ENCODE data around the gene KIF5B.
"Not testable (repeated sequence)": the region's sequence is repeated elsewhere in the genome, so short reads cannot be mapped to it uniquely, and the experiment has no call there.

The KIF5B gene

DNA sequence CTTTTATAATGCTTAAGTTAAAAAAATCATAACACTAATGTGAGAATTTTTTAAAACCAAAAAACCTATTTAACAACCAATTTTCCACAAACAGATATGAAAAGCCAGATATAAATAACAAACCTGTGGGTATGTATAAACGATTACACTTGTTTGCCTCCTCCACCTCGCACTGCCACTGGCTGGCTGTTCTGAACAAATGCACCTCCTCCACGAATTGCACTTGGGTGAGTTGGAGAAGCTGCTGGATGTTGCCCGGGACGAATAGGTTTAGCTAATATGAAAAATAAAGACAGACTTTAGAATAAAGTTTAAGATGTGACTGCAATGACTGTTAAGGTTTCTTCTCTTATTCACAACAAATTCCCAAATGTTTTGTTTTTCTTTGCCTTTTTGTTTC, 40.8 kb downstream of the KIF5B start:
- DNase-seq, result peak in 1 of 51 donors; percentile 25

DNA sequence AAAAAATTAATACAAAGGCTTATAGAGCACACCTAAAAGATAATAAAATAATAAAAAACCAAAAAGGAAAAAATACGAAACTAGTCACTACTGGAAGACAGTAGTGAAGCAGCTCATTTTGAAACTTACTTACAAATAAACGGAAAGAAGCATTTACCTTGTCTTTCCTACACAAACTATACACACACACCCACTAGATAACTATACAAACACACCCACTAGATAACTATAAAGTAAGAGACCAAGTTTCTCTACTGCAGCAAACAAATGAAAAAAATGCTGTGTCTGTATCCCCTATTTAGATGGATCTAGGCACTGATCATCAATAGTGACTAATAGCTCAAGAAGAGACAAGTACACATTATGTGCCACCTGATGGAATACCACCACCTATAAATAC, 49.2 kb downstream of the KIF5B start:
- DNase-seq, result no peak

DNA sequence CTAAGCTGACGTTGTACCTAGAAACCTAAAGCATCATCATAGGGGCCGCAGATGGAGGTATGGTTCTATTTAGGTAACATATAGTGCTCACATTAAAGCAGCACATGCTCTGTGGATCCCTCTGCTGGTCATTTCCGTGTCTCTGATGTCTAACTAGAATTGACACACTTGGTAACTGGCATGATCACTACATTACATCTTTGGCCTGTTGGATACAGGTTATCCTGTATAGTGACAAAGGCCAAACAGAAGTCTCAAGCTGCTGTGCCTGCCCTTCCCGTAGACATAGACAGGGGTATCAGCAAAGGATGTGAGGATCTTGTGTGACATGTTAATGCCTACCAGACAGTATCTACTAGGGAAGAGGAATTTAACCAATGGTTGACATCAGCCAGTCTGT, 51.2 kb downstream of the KIF5B start:
- peak in 12 of 51 donors; percentile 1 to 28 (median 10) for DNase-seq

DNA sequence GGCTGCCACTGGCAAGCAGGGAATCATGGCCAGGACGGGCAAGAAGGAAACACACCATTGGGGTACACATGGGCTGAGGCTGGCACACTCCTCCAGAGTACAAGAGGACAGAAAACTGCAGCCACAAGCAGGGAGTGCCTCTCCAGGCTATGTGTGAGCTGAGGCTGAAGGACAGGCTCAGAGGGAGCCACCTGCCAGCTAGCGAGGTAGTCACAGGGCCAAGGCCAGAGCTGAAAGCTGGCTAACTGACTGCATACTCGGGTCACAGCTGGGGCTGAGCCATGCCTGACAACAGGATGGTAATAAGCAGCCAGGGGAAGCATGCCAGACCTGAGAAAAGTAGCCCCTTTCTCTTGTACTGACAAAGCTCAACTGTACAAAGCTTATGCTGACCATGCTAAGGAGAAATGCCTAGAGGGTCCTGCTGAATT, 52.0 kb downstream of the KIF5B start:
- DNase-seq, result peak in 33 of 51 donors; percentile 4 to 65 (median 22)

DNA sequence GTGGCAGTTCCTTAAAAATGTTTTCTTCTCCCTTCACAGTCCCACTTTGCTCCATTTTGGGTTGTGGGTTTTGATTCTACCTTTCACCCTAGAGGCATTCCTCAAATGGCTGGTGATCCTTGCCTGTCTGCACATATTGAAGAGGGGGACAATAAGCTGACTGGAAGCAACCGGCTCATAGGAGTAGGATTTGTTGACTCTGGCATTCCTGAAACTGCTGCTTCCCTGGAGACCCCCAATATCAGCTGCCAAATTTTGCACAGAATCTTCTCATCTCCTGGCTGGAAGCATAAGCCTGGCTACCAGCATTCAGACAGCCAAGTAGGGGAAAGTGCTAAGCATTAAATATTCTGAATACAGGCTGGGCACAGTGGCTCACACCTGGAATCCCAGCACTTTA, 53.7 kb downstream of the KIF5B start:
- DNase-seq, result no peak

DNA sequence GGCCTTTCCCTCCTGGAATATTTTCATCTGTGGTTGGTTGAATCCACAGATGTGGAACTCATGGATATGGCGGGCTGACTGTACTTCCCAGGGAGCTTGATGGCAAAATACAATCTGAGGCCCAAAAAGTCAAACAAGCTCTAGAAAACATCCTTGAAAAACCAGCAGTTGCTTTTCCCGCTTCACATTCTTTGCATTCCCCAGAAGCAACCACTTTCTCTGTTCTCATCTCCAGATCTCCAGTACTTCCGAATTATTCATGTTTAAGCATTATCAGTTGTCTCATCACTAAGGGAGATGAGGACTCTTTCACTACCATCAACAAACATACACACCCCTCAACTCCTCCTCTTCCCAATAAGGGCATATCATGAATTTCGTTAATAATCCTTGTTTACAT, 55.3 kb downstream of the KIF5B start:
- no peak for DNase-seq

DNA sequence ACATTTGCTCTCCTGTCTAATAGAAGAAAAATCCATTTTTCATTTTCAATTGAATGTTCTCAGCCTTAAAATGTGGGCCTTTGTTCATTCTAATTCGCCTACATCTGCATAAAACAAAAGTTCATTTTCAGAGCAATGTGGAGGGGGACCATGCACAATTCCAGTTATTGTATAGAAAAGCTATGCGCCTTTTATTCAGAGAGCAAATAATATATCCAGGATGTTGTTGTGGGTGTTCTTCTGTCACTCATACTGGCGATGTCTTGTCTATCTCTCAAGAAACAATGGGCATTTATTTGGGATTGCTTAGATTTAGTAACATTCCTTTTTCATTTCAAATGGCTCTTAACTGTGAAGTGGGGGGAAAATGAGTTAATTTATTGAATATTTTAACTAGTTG, 56.4 kb downstream of the KIF5B start:
- no peak for DNase-seq

DNA sequence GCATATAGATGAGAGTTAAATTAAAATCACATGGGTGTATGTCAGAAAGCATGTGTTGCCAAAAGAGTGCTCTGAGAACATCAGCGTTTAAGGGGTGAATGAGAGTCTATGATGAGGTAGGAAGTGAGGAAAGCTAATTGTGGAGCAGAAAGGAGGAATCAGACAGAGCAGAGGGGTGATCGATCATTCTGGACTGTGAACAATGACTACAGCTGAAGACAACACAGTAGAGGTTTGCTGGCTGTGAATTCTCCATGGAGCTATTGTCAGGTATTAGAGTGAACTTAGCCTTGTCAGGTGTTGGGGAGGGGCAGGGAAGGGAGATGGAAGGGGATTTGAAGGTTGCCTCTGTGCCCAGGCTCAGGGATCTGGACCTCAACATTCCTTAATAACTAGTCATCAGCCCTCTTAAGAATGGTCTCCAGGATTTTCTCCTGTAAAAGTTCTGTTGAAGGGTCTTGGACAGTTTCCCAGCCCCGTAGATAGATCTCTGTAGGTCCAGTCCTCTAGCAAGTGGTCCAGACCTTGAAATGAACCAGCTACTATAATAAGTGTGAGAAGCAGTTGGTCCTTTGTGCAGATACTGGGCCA, 57.1 kb downstream of the KIF5B start:
- no peak for DNase-seq

DNA sequence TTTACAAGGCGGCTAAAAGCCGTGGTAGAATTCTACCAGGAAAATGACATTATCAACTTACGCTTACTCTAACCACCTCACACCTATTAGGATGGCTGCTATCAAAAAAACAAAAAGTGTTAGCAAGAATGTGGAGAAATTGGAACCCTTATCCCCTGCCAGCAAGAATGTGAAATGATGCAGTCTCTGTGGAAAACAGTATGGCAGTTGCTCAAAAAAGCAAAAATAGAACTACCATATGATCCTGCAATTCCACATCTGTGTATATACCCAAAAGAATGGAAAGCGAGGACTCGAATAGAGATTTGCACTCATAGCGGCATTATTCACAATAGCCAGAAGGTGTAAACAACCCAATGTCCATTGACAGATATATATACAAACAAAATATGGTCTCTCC, 61.3 kb downstream of the KIF5B start:
- DNase-seq, result no peak

DNA sequence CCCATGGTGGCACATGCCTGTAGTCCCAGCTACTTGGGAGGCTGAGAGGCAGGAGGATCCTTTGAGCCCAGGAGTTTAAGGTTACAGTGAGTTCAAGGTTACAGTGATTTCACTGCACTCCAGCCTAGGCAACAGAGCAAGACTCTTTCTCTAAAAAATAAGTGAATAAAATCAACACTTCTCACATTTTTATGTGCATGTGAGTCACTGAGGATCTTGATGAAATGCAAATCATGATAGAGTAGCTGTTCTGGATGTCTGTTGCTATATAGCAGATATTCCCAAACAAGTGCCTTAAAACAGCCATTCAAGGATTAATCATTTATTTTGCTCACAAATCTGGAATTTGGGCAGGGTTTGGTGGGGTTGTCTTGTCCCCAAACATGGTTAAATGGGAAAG, 65.3 kb downstream of the KIF5B start:
- no peak for DNase-seq

DNA sequence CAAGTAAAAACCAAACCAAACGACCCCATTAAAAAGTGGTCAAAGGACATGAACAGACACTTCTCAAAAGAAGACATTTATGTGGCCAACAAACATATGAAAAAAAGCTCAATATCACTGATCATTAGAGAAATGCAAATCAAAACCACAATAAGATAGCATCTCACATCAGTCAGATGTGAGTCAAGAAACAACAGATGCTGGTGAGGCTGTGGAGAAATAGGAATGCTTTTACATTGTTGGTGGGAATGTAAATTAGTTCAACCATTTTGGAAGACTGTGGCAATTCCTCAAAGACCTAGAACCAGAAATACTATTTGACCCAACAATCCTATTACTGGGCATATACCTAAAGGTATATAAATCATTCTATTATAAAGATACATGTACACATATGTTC, 68.4 kb downstream of the KIF5B start:
- DNase-seq, result not testable (repeated sequence)

DNA sequence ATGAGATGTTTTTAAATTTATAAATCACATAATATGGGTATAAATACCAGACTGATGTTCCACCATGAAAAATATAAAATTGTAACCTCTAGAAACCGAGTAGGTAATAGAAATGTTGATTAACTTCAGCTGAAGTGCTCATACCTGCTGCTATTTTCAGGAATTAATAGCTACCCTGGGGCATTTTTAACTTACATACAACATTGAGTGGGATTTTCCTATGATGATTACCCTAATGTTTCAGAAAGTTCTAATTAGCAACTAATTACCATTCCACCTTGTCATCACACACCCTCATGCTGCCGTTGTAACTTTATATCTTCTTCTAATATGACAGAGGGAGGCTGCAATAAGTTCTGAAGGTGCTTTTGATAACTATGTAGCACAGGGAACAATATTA, 74.1 kb downstream of the KIF5B start:
- DNase-seq, result peak in 1 of 51 donors; percentile 16

DNA sequence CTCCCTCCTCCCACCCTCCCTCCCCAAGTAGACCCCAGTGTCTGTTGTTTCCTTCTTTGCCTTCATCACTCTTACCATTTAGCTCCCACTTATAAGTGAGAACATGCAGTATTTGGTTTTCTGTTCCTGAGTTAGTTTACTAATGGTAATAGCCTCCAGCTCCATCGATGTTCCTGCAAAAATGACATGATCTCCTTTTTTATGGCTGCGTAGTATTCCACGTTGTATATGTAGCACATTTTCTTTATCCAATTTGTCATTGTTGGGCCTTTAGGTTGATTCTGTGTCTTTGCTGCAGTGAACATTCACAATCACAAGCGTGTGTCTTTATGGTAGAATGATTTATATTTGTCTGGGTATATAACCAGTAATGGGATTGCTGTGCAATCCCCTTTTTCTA, 75.8 kb downstream of the KIF5B start:
- DNase-seq, result no peak

DNA sequence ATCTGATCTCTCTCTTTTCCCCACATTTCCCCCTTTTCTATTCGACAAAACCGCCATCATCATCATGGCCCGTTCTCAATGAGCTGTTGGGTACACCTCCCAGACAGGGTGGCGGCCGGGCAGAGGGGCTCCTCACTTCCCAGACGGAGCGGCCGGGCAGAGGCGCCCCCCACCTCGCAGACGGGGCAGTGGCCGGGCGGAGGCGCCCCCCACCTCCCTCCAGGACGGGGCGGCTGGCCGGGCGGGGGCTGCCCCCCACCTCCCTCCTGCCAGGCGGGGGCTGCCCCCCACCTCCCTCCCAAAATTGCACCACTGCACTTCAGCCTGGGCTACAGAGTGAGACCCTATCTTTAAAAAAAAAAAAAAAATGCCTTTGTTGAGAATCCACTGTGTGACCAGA, 77.2 kb downstream of the KIF5B start:
- not testable (repeated sequence) for DNase-seq

DNA sequence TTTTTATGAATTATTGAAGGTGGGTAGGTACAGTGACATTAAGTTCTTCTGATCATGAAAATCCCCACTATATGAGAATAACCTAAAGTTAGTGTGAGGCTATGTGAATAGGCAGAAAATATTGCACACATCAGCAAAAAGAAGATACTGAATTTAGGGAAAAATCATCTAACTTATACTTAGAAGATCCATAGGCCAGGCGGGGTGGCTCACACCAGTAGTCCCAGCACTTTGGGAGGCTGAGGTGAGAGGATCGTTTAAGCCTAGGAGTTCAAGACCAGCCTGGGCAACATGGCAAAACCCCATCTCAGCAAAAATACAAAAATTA, 78.1 kb downstream of the KIF5B start:
- DNase-seq, result no peak

DNA sequence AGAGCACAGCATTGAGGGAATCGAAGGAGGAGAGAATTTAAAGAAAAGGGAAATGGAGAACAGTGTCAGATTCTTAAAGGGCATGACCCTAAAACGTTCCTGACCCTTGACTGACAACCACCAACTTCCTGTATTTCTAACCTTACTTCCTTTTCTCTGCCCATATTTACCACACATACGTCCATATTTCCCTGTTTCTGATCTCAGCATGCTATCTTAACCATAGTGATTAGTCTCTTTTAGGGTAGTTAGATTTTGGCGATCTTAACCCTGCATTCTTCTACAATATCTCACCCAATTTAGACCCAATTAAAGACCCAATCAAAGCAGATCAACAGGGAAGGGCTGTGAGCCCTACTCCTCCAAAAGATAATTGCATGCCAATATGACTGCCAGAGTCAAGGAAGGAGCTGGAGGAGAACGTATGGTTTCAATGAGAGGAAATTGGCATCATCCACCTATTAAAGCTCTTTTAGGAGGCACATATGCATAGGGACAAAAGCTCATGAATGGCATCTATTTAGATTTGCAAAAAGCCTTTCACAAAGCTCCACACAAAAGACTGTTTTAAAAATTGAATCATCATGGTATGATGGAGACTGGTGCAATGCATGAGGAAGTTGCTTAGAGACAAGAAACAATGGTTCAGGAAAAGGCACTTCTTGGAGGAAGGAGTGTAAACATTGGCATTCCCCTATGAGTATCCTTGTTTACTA, 78.6 kb downstream of the KIF5B start:
- DNase-seq, result peak in 1 of 51 donors; percentile 46

DNA sequence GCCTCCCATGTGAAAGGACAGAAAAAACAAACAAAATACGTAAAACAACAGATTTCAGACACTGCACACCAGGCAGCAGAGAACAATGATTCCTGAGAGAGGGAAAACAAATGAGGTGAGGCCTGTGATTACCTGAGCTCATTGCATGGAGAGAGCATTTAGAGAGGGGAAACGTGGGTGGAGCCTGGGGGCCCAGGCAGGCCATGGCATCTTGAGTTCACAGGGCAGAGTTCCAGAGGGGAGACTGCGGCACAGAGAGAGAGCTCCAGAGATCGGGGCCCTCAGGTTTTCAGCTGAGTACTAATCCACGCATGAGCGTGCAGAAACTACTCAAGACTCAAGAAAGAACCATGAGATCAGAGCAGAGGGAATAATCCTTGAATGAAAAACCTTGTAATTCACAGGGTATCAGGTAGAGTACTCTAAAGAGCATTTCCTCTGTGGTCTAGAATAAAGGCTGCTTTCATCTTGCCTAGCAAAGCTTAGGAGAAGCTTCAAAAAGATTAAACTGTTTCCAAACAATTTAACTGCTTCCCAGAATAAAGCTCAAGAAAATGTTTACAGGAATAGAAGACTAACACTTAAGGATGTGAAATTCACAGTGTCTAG, 81.0 kb downstream of the KIF5B start:
- DNase-seq, result no peak

DNA sequence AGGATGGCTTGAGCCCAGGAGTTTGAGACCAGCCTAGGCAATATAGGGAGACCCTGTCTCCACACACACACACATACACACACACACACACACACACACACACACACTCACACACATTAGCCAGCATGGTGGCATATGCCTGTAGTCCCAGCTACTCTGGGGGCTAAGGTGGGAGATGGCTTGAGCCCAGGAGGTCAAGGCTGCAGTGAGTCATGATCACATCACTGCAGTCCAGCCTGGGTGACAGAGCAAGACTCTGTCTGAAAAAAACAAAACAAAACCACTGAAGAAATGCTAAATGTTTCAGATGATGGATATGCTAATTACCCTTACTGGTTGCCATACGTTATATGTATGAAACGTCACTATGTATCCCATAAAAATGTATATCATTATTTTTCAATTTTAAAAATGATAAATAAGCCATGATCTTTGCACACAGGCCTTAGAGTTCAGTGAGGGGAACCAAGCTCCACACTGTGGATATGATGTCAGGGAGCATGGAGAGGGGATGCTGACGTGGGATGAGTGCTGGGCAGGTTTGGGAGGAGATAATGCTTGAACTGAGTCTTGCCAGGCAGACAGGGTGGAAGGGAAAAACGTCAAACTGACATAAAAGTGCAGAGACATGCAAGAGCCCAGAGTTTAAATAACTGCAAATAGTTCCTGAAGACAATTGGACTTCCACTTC, 81.6 kb downstream of the KIF5B start:
- DNase-seq, result no peak

DNA sequence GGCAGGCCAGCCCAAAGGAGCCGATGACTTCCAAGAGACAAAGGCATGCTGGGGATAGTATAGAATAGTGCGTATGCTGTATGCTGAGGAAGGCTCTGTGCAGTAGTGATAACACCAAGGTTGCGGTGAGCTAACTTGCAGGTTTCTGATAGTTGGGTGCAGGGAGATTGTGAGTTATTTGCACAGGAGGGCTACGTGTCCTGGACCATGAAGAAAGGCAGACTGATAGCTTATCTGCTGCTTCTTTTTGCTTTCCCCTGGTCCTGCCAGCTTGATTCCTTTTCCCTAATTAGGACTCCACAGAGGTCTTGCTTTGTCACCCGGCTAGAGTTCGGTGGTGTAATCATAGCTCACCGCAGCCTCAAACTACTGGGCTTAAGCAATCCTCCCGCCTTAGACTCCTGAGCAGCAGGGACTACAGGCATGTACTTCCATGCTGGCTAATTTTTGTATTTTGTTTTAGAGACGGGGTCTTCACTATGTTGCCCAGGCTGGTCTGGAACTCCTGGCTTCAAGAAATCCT, 83.6 kb downstream of the KIF5B start:
- no peak for DNase-seq

DNA sequence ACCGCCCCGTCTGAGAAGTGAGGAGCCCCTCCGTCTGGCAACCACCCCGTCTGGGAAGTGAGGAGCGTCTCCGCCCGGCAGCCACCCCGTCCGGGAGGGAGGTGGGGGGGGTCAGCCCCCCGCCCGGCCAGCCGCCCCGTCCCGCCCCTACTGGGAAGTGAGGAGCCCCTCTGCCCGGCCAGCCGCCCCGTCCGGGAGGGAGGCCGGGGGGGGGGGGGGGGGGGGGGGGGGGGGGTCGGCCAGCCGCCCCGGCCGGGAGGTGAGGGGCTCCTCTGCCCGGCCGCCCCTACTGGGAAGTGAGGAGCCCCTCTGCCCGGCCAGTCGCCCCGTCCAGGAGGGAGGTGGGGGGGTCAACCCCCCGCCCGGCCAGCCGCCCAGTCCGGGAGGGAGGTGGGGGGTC, 86.4 kb downstream of the KIF5B start:
- DNase-seq, result not testable (repeated sequence)

DNA sequence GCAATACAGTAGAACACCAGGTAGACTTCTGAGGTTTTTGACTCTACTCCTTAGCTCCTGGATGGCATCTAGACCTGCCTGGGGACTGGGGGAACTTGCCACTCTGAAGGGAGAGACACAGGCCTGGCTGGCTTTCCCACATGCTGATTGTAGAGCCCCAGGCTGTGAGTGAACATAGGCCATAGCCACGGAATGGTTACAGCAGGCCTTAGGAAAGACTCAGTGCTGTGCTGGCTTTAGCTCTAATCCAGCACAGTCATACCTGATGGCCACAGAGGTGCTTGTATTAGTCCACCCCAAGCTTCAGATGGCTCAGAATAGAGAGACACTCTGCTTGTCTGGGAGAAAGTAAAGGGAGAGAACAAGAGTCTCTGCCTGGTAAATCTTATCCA, 92.6 kb downstream of the KIF5B start:
- DNase-seq, result no peak

DNA sequence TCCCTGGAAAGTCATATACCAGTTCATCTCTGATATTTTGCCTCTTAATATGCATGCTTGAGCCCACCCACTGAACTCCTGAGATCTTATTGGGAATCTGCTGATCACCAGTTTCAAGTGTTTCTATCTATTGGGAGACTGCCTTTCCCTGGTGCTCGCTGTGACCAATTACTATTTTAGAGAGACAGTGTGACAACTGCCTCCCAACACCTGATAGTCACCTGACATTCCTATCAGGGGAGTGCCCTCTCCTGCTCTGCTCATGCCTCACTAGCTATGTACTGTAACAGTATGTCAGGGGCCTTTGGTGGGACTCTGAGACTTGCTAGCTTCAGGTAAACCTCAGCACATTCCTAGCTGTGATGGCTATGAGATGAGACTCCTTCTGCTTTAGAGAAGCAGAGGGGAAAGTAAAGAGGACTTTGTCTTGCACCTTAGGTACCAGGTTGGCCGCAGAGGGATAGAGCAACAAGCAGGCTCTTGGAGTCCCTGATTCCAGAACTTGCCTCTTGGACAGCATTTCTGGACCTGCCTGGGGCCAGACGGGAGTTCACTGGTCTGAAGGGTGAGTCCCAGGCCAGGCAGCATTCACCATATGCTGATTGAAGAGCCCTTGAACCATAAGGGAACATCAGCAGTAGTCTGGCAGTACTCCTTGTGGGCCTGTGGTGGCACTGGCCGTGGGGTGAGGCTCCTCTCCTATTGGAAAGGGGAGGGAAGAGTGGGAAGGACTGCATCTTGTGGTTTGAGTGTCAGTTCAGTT, 93.2 kb downstream of the KIF5B start:
- no peak for DNase-seq

Data from hypothalamus (tissue), 51 donors.